T-helper 2 cell treated with Interferon-gamma antibody and Interleukin-4, amounts not matched to agents 5 μg/mL and 100 μg/mL, for 36 hours (primary cell): Measurements from ENCODE around the gene PTRHD1.
"Not testable (repeated sequence)": the region's sequence is repeated elsewhere in the genome, so short reads cannot be mapped to it uniquely, and the experiment has no call there.

Experiments
- DNase-seq: peaks from one replicate; pipeline ENCODE4 v3.0.0; 2021; ENCODE audit warnings: low spot score
- H3K27ac Mint-ChIP-seq: one replicate; pipeline ENCODE4 v1.8.0; 2021; ENCODE audit warnings: mild to moderate bottlenecking, mixed read lengths
- H3K27me3 Mint-ChIP-seq: one replicate; pipeline ENCODE4 v1.8.0; 2021; ENCODE audit warnings: low read depth, mixed read lengths
- H3K36me3 Mint-ChIP-seq: one replicate; pipeline ENCODE4 v1.8.0; 2021; ENCODE audit warnings: low read depth, mixed read lengths
- H3K4me1 Mint-ChIP-seq: one replicate; pipeline ENCODE4 v1.8.0; 2021; ENCODE audit warnings: low read depth, mixed read lengths
- H3K4me3 Mint-ChIP-seq: one replicate; pipeline ENCODE4 v1.8.0; 2022; ENCODE audit warnings: mild to moderate bottlenecking, moderate library complexity, mixed read lengths
- H3K9me3 Mint-ChIP-seq: one replicate; pipeline ENCODE4 v1.8.0; 2021; ENCODE audit warnings: mixed read lengths

The PTRHD1 gene, protein sequence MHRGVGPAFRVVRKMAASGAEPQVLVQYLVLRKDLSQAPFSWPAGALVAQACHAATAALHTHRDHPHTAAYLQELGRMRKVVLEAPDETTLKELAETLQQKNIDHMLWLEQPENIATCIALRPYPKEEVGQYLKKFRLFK

DNA sequence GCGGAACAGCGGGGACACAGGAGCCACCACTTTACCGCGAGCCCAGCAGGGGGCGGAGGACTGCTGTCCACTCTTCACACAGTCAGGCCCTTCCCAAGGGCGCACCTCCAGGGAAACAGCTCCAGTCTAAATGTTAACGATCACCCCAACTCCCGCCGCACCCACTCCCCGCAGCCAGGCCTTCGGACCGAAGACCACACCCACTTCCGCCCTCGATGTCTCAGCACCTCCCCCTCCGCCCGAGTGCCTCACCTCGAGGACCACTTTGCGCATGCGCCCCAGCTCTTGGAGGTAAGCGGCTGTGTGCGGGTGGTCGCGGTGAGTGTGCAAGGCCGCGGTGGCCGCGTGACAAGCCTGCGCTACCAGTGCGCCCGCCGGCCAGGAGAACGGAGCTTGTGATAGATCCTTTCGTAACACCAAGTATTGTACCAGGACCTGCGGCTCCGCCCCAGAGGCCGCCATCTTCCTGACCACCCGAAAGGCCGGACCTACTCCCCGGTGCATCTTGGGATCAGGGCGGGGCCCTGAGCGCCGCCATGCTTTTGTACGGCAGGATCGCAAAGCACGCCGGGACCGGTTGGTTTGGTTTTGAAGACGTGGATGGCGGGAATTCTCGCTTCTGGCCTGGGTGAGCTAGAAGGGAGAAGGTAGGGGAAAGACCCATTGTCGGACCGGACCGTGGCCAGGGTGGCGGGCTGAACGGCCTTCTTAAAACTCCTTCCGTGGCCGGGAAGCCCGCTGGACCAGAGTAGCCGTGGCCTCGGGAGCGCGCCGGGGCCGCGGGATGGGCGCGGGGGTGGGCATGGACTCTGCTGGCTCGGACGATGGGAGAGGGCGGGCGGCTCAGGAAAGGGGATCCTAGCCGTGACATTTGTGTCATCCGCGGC, at the start of gene PTRHD1, which contains the start of gene CENPO:
PTRHD1 (minus strand) TSS at position 518 of the 887 bp plus-strand sequence; CDS start at position 504, 14 bp downstream.
CENPO (plus strand) TSS at position 552 of the 887 bp plus-strand sequence. CDS start 495 bp downstream, outside the sequence.
- peaks cover 6% of the 10 kb centered on the region for H3K9me3 Mint-ChIP-seq
- H3K36me3 Mint-ChIP-seq, result peaks cover 38% of the 10 kb centered on the region
- no peaks in the 10 kb centered on the region for H3K27me3 Mint-ChIP-seq
- peak within 1 kb of the TSS; percentile 98 for H3K27ac Mint-ChIP-seq
- peaks cover 37% of the 10 kb centered on the region for H3K4me1 Mint-ChIP-seq
- peak within 1 kb of the TSS; percentile 98 for H3K4me3 Mint-ChIP-seq
- DNase-seq, result peak; percentile 95

DNA sequence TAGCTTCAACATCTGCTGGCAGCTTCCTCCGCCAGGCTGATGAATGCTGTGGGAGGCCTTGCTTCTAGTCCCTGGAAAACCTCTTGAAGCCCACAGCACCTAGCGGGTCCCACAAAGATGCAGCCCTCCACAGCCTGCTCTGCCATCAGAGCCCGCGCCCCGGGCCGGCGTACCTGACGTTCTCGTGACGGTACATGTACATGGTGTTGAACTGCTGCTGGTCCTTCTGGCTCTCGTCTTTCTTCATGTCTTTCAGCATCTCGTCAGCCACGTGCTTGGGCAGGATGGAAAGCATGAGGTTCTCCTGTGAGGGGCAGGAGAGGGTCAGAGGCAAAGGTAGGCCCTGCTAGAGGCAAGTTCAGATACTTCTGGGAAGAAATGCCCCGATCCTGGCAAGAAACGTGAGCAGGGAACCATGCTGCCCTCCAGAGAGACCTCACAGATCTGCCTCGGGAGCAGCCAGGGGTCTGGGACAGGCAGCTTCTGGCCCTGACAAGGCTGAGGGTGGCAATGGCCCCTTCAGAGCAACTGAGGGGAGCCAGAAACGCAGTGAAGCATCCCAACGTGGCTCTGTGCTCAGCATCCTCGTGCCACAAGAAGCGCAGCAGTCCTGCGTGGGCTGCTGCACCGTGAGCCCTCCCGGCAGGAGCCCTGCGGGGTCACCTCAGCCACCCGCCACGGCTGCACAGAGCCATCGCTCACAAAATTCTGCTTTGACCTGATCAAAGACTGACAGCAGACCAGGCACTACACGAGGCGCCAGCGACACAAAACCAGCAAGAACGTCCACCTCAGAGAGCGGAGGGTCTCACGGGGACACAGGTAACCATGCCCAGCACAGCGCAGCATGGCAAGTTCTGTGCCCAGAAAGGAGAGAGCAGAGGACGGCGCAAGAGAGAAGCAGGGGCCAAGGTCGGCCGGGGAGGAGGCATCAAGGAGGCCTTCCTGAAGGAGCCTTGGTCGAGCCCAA, 49.2 kb upstream of the PTRHD1 start:
- Mint-ChIP-seq H3K9me3 (no peaks in the 10 kb centered on the region), H3K27me3 (no peaks in the 10 kb centered on the region), H3K4me3 (no peak overlapping the region), H3K27ac (no peak overlapping the region), H3K4me1 (no peaks in the 10 kb centered on the region), H3K36me3 (peaks cover 3% of the 10 kb centered on the region)
- DNase-seq, result no peak

DNA sequence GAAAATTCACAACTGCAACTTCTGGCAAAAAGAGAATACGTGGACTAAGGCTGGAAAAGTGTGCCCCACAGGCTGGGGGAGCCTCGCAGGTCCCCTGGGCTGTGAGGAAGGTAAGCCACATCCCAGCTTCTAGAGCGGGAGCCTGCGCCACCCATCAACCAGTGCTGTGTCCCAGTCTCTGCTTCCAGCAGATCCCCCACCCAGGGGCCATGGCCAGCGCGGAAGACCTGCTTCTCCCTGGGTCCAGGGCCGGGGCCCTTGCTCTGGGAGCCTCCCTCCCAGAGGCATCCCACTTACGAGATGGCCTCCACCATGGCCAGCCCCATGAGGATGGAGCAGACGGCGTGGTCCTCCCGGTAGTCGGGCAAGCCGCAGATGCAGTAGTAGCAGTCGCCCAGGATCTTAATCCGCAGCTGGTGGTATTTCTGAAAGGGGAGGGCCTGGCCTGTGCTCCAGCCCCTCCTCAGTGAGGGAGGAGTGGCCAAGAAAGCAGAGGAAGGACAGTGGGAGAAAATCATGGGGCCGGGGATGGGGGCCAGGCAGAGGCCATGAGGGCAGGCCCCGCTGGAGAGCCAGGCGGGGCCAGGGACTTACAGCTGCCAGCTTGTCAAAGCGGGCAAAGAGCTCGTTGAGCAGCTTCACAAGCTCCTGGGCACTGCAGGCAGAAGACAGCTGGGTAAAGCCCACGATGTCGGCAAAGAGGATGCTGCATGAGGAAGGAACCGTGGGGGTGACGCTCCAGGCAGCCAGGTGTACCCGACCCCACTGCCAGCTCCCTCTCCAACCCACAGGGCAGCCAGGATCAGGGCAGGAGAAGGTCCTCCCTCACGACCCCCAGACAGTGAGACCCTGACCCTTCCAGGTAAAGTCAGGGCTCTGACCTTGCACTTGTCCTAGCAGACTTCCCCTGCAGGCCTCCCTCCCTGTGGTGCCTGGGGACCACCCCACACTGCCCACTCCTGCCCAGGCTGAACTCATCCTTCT, 48.1 kb upstream of the PTRHD1 start:
- no peaks in the 10 kb centered on the region for H3K27me3 Mint-ChIP-seq
- H3K9me3 Mint-ChIP-seq, result no peaks in the 10 kb centered on the region
- no peaks in the 10 kb centered on the region for H3K4me1 Mint-ChIP-seq
- H3K27ac Mint-ChIP-seq, result no peak overlapping the region
- peaks cover 3% of the 10 kb centered on the region for H3K36me3 Mint-ChIP-seq
- no peak overlapping the region for H3K4me3 Mint-ChIP-seq
- no peak for DNase-seq

DNA sequence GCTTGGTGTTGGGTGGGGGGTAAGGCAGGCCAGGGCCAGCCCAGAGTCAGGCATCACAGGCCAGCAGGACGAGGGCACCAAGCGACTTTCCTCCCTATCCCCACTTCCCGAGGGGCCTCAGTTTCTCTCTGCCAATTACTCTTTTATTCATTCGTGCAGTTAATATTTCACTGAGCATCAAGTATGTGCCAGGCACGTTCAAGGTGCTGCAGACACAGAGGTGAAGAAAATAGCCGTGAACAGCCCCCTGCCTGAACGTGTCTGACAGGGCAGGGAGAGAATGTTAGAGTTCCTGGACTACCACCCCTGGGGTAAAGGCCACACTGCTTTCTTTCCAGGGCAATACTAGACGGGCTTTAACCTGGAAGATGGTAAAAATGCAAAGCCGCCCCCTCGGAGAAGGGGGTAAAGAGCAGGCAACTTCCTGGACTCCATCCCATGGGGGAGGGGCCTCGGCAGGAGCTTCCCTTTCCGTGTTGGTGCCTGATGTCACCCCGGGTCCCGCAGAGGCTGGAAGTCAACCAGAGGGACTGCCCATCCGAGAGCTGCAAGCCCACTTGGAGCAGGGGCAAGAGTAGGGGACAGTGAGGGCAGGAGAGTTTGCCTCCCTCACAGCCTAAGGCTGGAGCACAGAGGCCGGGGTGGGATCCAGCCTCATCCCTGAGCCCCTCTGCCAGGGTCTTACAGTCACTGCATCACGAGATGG, 47.1 kb upstream of the PTRHD1 start:
- Mint-ChIP-seq H3K4me1 (no peaks in the 10 kb centered on the region), H3K36me3 (peaks cover 5% of the 10 kb centered on the region), H3K27ac (no peak overlapping the region), H3K9me3 (no peaks in the 10 kb centered on the region), H3K27me3 (no peaks in the 10 kb centered on the region), H3K4me3 (no peak overlapping the region)
- no peak for DNase-seq

DNA sequence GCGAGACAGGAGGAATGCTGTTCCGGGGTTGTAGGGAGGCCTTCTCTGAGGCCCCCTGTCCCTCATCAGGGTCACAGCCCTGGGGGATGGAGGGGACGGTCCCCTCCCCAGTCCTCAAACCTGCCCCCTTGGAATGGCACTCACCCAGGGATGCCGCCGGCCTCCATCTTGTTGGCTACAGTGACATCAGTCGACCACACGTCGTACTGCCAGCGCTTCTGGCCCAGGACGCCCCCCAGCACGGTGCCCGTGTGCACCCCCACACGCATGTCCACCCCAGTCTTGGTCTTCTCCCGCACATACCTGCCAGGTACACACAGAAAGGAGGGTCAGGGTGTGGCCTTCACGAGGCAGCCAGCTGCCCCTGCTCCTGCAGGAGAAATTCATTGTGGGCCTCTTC, 46.5 kb upstream of the PTRHD1 start:
- Mint-ChIP-seq H3K27me3 (no peaks in the 10 kb centered on the region), H3K9me3 (no peaks in the 10 kb centered on the region), H3K36me3 (peaks cover 7% of the 10 kb centered on the region), H3K4me3 (no peak overlapping the region), H3K4me1 (no peaks in the 10 kb centered on the region), H3K27ac (no peak overlapping the region)
- no peak for DNase-seq

DNA sequence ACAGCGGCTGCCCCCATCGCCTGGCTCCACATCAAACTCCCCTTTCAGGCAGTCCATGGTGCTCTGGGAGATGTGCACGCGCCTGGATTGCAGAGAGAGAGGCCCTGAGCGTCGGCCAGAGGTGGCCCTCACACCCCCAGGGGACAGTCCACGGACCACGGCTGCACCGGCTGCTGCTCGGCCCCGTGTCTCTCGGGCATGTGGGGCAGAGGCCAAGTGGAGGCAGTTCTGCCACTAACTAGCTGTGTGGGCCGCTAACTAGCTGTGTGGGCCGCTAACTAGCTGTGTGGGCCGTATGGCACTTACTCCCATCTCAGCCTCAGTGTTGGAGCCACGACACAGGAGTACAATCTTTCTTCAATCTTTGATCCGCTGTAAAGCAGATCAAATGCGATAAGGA, 45.4 kb upstream of the PTRHD1 start:
- no peak for DNase-seq
- no peaks in the 10 kb centered on the region for H3K27me3 Mint-ChIP-seq
- no peak overlapping the region for H3K27ac Mint-ChIP-seq
- H3K9me3 Mint-ChIP-seq, result no peaks in the 10 kb centered on the region
- H3K4me1 Mint-ChIP-seq, result no peaks in the 10 kb centered on the region
- H3K4me3 Mint-ChIP-seq, result no peak overlapping the region
- peaks cover 7% of the 10 kb centered on the region for H3K36me3 Mint-ChIP-seq

DNA sequence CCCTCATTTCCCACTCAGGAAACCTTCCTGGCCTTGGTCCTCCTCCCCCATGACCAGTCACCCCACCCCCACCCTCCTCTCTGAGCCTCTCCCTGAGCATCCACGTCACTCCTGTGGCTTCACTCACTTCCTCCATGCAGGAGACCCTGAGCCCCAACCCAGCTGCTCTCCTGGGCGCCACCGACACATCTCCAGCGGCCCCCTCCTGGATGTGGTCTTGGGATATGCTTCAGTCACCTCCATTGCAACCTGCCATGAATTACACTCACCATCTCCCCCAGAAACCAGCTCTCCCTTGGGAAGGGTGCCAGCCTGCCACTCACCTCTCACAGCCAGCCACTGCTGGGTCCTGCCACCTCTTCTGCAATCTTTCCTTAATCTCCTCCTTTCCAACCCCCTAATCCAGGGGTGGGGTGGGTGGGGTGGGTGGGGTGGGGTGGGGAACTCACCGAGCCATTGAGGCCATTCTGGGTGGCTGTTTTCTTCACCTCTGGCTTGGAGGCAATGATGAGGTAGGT, 44.9 kb upstream of the PTRHD1 start:
- peaks cover 7% of the 10 kb centered on the region for H3K36me3 Mint-ChIP-seq

DNA sequence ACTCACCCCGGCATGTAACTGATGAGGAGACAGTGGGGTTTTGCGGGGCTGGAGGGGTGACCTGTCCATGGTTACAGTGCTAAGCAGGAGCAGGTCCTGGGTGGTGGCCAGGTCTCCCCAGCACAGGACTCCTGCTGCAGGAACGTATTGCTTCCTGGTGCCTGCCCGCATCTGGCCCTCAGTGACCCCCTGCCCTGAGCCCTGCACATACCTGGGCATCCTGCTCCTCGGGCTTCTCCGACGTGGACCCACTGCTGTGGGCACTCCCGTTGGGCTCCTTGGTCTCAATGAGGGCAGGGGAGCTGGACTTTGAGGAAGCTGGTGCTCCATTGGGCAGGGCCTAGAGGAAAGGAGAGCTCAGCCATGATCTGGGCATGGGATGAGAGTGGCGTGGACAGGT, 43.5 kb upstream of the PTRHD1 start:
- H3K27ac Mint-ChIP-seq, result no peak overlapping the region
- no peaks in the 10 kb centered on the region for H3K4me1 Mint-ChIP-seq
- DNase-seq, result no peak
- no peaks in the 10 kb centered on the region for H3K9me3 Mint-ChIP-seq
- no peak overlapping the region for H3K4me3 Mint-ChIP-seq
- H3K27me3 Mint-ChIP-seq, result no peaks in the 10 kb centered on the region
- peaks cover 7% of the 10 kb centered on the region for H3K36me3 Mint-ChIP-seq

More for the DNA sequence above, 44.9 kb upstream of the PTRHD1 start:
- Mint-ChIP-seq H3K27ac (no peak overlapping the region), H3K27me3 (no peaks in the 10 kb centered on the region), H3K4me3 (no peak overlapping the region), H3K9me3 (no peaks in the 10 kb centered on the region), H3K4me1 (no peaks in the 10 kb centered on the region)
- DNase-seq, result no peak

DNA sequence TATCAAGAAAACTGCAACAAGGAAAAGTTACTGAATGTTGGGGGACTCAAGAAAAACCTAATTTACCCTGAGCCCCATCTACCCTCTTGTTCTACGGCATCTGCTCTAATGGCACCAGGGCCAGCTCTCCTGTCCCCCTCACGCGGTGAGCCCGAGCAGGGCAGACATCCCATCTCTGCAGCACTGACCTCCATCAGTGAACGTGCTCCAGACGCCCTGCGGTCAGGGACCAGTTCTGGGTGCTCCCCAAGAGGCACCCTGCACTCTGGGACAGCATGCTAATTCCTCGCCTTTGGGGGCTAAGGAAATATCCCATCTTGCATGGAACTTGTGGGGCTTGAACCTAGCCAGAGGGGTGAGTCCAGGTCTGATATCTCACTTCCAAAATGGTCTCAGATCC, 43.0 kb upstream of the PTRHD1 start:
- Mint-ChIP-seq H3K9me3 (no peaks in the 10 kb centered on the region), H3K36me3 (peaks cover 7% of the 10 kb centered on the region), H3K4me3 (no peak overlapping the region), H3K27me3 (no peaks in the 10 kb centered on the region), H3K27ac (no peak overlapping the region), H3K4me1 (no peaks in the 10 kb centered on the region)
- no peak for DNase-seq

DNA sequence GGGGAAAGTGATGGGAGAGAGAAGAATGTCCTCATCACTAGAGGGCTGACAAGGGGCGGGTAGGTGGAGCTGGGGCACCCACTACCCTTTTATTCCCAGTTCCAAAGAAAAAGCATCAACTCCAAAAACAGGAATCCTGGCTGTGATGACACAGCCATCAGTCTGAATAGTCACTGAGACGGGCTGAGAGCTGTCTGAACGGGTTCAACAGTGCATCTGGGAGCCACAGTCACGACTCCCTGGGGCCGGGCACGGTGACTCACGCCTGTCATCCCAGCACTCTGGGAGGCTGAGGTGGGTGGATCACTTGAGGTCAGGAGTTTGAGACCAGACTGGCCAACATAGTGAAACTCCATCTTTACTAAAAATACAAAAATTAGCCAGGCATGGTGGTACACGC, 42.2 kb upstream of the PTRHD1 start:
- H3K36me3 Mint-ChIP-seq, result not testable (repeated sequence)

DNA sequence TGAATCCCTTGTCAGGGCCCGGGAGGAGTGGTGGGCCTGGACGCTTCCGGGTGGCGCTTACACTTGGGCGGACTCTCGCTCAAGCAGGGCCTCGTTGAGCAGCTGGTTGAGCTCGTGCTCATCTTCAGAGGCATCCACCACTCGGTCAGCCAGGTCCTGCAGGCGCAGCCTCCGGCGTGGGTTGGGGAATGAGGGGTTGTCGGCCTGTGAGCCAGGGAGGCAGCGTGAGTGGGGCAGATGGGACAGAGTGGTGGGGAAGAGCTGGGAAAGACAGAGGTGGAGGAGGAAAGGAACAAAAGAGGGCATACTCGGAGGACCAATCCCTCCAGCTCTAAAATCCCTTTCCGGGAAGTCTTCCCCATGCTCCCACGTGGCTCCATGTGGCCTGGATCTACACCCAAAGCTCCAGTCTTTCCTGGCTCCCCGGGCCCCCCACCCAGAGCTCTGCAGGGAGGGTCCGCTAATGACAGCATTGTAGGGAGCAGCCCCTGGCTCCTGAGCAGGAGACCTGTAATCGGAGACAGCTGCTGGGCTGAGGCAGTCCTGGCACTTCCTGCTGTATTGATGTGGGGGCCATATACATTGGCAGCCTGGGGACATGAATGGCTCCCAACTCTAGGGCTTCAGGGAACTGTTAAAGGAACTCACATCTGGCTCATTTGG, 41.7 kb upstream of the PTRHD1 start:
- Mint-ChIP-seq H3K27ac (no peak overlapping the region), H3K36me3 (peaks cover 9% of the 10 kb centered on the region), H3K4me3 (no peak overlapping the region), H3K9me3 (no peaks in the 10 kb centered on the region), H3K27me3 (no peaks in the 10 kb centered on the region), H3K4me1 (no peaks in the 10 kb centered on the region)
- DNase-seq, result no peak

More for the DNA sequence above, 42.2 kb upstream of the PTRHD1 start:
- H3K9me3 Mint-ChIP-seq, H3K27ac Mint-ChIP-seq, H3K4me3 Mint-ChIP-seq, H3K27me3 Mint-ChIP-seq, DNase-seq, H3K4me1 Mint-ChIP-seq: not testable (repeated sequence)
